CD4-positive, alpha-beta T cell treated with Interferon gamma for 1 hour (primary cell): ENCODE results near the gene VNN1.
"Not testable (repeated sequence)": the region's sequence is repeated elsewhere in the genome, so short reads cannot be mapped to it uniquely, and the experiment has no call there.

Experiments
- DNase-seq: peaks from one replicate; pipeline ENCODE4 v3.0.0-alpha.2; 2020

Gene VNN1

GRCh38 chr6:132719736-132720448 lies 6.0 kb upstream of the VNN1 start:
- no peak for DNase-seq

DNA sequence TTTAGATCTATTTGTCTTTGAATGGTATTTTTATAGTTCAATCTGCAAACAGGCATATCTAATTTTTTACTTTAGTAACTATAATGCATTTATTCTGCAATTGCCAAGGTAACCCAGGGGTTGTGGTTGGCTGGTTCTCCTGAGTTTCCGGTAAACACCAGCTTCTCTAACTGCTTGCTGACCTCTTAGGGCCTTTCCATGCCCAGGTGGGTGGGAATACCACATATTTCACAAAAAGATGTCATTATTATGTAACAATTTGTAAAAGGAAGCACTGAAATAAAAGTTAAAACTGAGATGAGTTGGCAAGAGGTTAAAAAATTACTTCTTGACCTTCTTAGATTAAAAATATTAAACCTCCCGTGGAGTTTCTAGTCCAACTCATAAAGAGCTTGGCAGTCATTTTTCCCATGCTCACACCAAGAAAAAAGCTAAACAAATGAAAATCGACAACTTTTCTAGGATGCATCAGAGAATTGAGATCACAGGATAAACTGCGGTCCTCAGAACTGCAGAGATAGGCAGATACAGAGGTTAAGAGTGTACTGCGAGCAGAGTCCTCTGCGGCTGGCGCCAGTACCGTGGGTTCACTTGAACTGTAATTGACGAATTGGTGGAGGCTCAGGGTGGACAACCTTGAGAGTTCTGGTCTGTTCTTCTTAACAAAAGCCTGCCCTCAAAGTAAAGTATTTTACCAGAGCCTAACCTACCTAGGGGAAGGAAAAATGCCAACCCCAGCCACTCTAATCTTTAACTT lies 2.2 kb upstream of the VNN1 start:
- no peak for DNase-seq

- no peak for DNase-seq
Observed at GRCh38 chr6:132715204-132715603, 1.3 kb upstream of the VNN1 start.

GRCh38 chr6:132714160-132714559 lies 305 bp upstream of the VNN1 start:
- no peak for DNase-seq

GRCh38 chr6:132712366-132712765 lies 1.5 kb downstream of the VNN1 start:
- no peak for DNase-seq

- no peak for DNase-seq
Observed at GRCh38 chr6:132708771-132709170, 5.1 kb downstream of the VNN1 start.

DNA sequence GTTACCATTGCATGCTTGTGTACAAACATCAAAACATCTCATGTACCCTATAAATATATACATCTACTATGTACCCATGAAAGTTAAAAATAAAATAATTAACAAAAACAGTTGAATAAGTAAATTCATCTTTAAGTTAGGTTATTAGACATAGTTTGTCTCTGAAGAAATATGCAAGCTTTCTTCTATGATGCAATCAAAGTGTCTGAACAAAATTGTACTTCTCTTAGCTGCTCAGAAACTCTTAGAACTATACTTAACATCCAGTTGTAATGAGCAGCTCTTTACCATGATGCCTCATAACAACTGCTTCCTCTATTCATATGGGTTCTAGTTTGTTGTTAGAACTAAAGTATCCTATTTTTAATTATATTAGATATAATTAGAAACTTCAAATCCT lies 5.9 kb downstream of the VNN1 start:
- DNase-seq: no peak

GRCh38 chr6:132706756-132707155 lies 7.1 kb downstream of the VNN1 start:
- not testable (repeated sequence) for DNase-seq

DNA sequence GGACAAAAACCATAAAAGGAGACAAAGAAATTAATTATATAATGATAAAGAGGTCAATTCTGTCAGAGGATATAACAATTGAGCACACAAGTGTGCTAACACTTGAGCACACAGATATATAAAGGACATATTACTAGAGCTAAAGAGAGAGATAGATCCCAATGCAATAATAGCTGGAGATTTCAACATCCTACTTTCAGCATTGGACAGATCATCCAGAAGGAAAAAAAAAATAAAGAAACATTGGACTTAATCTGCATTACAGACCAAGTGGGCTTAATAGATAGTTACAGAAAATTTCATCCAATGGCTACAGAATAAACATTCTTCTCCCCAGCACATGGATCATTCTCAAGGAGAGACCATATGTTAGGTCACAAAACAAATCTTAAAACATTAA lies 9.9 kb downstream of the VNN1 start:
- no peak for DNase-seq

DNA sequence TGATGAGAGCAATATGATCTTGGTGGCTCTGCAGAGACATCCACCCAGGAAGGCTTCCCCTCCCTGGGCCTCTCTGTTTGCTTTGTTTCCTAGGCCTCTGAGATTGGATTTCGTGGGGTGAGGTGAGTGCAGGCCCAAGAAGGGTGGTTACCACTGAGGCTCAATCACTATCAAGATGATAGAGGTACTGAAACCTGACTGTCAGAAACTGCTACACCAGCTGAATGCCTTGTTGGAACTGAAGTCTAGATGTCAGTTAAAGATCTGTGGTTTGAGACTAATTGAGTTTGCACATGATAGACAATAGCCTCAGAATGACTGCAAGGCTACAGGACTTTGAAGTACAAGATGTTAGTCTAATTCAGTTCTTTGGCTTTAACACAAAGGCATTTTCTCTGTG lies 15.2 kb downstream of the VNN1 start:
- no peak for DNase-seq

DNA sequence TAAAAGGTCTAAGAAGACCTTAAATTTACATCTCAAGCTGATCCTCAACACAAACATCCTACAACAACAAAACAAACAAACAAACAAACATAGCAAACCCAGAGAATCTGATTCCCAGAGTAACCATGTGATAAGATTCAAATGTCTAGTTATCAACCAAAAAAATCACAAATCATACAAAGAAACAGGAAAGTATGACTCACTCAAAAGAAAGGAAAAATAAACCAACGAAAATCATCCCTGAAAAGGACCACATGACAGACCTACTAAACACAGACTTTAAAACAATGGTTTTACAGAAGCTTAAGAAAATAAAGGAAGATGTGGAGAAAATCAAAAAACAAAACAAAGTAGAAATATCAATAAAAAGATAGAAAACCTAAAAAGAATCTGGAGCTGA lies 18.1 kb downstream of the VNN1 start:
- no peak for DNase-seq

DNA sequence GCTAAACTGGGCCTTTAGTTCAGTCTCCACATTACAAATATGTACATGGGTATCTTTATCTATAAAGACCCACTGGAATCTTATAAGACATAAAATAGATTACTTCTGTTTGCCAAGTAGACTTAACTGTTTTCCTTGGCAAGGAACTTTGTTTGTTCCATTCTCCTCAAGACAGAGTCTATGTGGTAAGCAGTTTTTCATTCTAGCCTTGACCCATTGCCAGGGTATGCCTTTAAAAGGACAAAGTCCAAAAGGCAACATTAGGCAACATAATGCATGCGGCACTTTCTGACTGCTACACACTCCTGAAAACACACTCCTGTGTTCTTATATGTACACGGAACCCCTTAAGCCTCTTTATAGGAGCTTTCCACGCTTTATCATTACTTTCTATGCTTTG lies 20.4 kb downstream of the VNN1 start:
- DNase-seq: no peak

DNA sequence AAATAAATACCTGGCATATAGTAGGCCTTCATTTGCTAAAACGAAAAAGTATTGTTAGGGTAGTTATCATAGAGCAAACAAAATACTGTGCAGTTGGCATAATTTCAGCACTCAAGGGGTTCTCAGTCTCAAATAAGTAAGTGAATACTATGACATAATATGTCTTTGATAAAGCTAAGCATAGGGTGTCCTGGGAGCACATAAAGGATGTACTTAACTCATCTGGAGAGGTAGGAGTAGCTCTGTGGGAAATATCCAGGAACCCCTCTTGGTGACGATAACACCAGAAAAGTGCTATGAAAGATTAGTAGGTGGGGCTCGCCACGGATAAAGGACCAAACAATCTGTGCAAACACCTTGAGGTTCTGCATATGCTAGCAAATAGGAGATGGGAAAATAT lies 23.2 kb downstream of the VNN1 start:
- DNase-seq: no peak

DNA sequence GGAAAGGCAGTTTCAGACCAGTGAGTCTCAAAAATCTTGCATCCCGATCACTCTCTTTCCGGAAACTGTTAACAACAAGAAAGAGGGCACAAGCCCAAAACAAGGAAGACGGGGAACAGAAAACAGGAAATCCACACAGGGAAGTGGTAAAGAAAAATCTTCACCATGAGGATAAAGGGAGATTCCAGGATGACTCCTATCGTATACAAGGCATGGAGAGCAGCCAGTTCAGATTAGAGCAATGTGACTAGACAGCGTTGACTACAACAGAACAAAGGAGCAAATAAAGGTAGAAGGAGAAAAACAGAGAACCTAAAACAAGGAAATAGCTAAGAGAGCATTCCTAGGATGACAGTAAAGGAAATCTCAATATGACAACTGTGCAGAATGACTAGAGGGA lies 26.5 kb downstream of the VNN1 start:
- no peak for DNase-seq

GRCh38 chr6:132686531-132686930 lies 27.3 kb downstream of the VNN1 start:
- DNase-seq: no peak

DNA sequence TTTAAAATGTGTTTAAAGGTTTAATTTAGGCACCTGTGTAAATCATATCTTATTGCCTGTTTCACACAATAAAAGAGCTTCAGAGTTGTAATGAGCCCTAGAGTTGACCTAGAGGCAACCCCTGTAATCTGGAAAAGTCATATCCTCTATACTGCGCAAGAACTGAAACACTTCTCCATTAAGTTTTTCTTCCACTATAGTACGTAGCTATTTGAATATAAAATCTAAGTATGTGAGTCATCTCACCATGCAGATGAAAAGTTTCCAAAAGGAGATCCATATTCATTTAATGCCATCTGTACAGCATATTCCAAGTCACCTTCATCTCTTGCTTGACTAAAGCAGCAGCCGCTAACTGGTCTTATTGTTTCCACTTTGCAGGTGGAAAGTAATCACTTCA lies 28.8 kb downstream of the VNN1 start:
- no peak for DNase-seq

DNA sequence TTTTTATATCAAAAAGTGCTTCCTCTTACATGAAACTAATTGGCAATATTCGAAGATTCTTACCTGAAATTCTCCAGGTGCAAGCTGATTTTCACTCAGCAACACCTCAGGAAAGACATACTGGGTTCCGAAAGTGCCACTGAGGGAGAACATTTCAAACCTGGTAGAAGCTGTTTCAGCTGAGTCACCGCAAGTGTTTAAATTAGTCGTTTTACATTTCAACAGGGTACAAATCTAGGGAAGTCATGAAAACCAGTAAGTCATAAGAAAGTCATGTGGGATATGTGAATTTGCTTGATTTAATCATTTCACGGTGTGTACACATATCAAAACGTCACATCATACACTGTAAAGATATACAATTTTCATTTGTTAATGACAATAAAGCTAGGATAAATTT lies 29.6 kb downstream of the VNN1 start:
- no peak for DNase-seq

- DNase-seq: no peak
Observed at GRCh38 chr6:132683543-132683942, 30.3 kb downstream of the VNN1 start.

DNA sequence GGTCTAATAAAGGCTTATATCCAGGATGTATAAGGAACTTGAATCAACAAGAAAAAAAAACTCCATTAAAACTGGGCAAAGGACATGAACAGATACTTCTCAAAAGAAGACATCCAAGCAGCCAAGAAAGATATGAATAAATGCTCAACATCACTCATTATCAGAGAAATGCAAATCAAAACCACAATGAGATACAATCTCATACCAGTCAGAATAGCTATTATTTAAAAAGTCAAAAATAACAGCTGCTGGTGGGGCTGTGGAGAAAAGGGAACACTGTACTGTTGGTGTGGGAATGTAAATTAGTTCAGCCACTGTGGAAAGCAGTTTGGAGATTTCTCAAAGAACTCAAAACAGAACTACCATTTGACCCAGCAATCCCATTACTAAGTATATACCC lies 34.8 kb downstream of the VNN1 start:
- DNase-seq: not testable (repeated sequence)

DNA sequence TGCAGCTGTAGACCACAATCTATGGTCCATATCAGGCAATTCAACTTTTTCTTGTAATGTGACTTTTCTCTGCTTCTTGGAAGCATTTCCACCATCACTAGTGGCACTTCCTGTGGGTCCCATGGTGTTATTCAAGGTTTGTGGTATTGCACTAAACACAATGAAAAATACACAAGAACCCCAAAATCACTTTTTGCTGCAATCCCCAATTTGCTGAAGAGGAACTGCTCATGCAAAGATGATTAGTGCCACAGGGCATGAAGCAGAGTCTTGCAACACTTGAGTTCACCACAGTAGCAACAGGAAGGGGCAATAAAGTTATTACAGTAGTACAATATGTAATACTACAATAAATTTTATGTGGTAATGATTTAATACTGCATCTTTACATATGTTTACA lies 38.1 kb downstream of the VNN1 start:
- DNase-seq: peak; percentile 12

GRCh38 chr6:132675002-132675401 lies 38.9 kb downstream of the VNN1 start:
- no peak for DNase-seq

DNA sequence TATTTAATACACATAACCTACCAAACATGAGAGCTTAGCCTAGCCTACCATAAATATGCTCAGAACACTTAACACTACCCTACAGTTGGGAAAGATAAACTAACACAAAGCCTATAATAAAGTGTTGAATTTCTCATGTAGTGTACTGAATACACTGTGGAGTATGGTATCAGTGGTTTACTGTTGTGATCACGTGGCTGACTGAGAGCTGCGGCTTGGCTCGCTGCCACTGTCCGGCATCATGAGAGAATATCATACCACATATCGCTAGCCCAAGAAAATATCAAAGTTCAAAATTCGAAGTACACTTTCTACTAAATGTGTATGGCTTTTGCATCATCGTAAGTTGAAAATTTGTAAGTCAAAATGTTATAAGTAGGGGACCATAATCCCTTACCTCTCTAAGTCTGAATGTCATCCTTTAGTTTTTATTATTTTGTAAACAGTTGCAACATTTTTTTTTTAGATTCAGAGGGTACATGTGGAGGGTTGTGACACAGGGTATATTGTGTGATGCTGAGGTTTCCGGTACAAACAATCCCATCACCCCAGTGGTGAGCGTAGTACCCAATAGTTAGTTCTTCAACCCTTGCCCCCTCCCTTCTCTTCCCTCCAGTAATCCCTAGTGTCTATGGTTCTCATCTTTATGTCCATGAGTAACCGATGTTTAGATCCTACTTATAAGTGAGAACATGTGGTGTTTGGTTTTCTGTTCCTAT lies 40.3 kb downstream of the VNN1 start:
- DNase-seq: no peak

DNA sequence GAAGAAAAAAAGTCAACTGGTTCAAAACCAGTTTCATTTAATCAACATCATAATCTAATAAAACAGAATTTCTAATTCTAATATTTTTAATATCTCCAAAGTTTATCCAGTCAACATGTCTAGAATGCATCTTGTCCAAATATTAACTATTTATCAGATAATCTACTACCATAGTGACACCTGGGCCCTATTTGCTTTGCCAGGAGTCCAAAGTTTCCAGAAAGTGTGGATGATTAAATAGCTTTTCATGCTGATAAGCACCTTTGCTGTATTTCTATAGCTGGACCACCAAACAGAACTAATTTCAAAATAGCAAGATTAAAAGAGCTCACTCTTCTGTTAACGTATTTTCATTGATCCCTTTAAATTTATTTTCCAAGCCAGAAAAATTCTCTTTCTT lies 42.6 kb downstream of the VNN1 start:
- no peak for DNase-seq

DNA sequence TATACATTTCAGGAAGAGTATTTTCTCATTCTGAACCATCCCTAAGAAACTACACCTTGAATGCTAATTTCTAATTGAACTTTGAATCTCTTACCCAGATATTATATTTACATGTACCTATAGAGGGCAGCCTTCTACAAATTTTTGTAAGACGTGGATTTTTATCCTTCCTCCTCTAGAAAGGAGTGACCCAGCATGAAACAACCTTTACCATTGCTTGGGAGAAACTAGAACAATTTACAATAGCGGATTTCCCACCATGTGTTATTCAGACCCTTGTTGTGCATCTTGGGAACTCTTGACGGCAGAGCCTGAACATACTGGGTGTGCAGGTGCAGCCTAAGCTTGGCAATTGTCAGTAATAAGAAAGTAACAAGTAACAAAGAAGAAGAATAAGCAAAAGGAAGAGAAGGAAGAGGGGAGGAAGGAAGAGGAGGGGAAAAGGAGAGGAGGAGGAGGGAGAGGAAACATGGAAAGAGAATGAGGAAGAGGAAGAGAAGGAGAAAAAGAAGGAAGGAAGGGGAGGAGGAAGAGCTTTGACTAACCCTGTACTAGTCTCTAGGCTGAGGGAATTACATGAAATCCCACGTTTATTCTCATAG lies 44.1 kb downstream of the VNN1 start:
- no peak for DNase-seq
